Measurements from ENCODE around the gene DGKD.

The DGKD gene

GRCh38 chr2:233519787-233520611 is 165.7 kb downstream of the DGKD start:
- no peak for DNase-seq
